Osteocyte (in vitro differentiated cells): Measurements from ENCODE around the gene CLRN1. TPM values are rescaled to one million over a fixed set of nuclear protein-coding genes. Genes with fewer than 3 reads are reported as not detected.

Experiments used
- DNase-seq: peaks from one replicate; pipeline ENCODE4 v3.0.0; 2021; ENCODE audit warnings: mixed read lengths; ENCODE audit not compliant: unreplicated experiment; ENCODE audit errors: extremely low spot score
- H3K27ac Mint-ChIP-seq: one replicate; pipeline ENCODE4 v1.8.0; 2021; ENCODE audit warnings: mild to moderate bottlenecking, mixed read lengths; ENCODE audit not compliant: unreplicated experiment
- H3K27me3 Mint-ChIP-seq: one replicate; pipeline ENCODE4 v1.8.0; 2021; ENCODE audit warnings: mixed read lengths; ENCODE audit not compliant: unreplicated experiment
- H3K36me3 Mint-ChIP-seq: one replicate; pipeline ENCODE4 v1.8.0; 2021; ENCODE audit warnings: mixed read lengths; ENCODE audit not compliant: unreplicated experiment
- H3K4me1 Mint-ChIP-seq: one replicate; pipeline ENCODE4 v1.8.0; 2021; ENCODE audit warnings: mixed read lengths; ENCODE audit not compliant: unreplicated experiment
- H3K4me3 Mint-ChIP-seq: one replicate; pipeline ENCODE4 v1.8.0; 2021; ENCODE audit warnings: mild to moderate bottlenecking, moderate library complexity, mixed read lengths; ENCODE audit not compliant: unreplicated experiment
- H3K9me3 Mint-ChIP-seq: one replicate; pipeline ENCODE4 v1.8.0; 2021; ENCODE audit warnings: mixed read lengths; ENCODE audit not compliant: unreplicated experiment
- total RNA-seq: library from RNA; stranded (reverse); gene quantifications from 2 replicates; pipeline ENCODE4 v1.2.1, GENCODE V29; 2021
- TF ChIP-seq, protein P1 (sequence below): fragments of 200-600 bp; sonication (generic); IDR thresholded peaks from 2 replicates; pipeline ENCODE4 v1.5.0; 2021; ENCODE audit warnings: antibody characterized with exemption, mild to moderate bottlenecking, moderate library complexity

The CLRN1 gene
- total RNA-seq, 1 donor from 2014 or later, result not detected

DNA sequence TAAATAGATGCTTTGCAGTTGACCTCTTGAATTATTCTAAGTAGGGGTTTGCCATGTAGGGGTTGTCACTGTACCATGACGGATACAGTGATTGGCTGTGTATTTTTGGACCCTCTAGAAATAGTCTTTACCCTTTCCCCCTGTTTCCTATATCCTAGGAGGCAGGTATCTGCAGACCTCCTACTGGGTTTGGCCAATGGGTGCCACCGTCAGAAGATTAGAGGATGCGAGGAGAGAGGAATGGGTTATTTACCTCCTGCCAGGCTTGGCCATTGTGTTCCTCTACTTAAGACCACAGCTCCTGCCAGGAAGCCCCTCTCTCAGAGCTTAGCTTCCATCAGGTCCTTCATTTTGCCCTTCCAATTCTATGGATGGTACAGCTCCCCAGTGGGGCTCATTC lies 40.2 kb upstream of the CLRN1 start:
- Mint-ChIP-seq H3K4me3 (no peak overlapping the region), H3K4me1 (no peaks in the 10 kb centered on the region), H3K27me3 (peaks cover 29% of the 10 kb centered on the region), H3K36me3 (no peaks in the 10 kb centered on the region), H3K9me3 (no peaks in the 10 kb centered on the region), H3K27ac (no peak overlapping the region)
- DNase-seq, result no peak
- TF ChIP-seq, protein P1, sequence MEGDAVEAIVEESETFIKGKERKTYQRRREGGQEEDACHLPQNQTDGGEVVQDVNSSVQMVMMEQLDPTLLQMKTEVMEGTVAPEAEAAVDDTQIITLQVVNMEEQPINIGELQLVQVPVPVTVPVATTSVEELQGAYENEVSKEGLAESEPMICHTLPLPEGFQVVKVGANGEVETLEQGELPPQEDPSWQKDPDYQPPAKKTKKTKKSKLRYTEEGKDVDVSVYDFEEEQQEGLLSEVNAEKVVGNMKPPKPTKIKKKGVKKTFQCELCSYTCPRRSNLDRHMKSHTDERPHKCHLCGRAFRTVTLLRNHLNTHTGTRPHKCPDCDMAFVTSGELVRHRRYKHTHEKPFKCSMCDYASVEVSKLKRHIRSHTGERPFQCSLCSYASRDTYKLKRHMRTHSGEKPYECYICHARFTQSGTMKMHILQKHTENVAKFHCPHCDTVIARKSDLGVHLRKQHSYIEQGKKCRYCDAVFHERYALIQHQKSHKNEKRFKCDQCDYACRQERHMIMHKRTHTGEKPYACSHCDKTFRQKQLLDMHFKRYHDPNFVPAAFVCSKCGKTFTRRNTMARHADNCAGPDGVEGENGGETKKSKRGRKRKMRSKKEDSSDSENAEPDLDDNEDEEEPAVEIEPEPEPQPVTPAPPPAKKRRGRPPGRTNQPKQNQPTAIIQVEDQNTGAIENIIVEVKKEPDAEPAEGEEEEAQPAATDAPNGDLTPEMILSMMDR, result no peak

DNA sequence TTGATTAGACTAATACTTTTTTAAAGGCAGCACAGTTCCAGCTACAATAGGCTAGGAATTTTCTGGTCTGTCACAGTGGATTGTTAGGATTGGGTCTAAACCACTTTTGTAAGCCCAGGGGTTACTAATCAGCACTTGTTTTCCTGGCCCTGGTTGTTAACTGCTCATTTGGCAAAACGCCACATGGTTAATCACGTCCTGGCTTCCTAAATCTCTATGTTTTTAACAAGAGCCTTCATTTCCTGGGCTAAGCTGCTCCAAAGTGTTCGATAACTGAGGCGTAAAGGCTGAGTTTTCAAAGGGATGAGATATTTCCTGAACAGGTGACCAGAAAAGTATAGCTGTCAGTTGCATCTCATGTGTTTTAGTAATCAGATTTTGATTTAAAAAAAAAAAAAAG lies 38.9 kb upstream of the CLRN1 start:
- TF ChIP-seq, protein P1, result no peak
- DNase-seq, result no peak
- Mint-ChIP-seq H3K27me3 (peaks cover 33% of the 10 kb centered on the region), H3K9me3 (no peaks in the 10 kb centered on the region), H3K36me3 (no peaks in the 10 kb centered on the region), H3K27ac (no peak overlapping the region), H3K4me3 (no peak overlapping the region), H3K4me1 (no peaks in the 10 kb centered on the region)

DNA sequence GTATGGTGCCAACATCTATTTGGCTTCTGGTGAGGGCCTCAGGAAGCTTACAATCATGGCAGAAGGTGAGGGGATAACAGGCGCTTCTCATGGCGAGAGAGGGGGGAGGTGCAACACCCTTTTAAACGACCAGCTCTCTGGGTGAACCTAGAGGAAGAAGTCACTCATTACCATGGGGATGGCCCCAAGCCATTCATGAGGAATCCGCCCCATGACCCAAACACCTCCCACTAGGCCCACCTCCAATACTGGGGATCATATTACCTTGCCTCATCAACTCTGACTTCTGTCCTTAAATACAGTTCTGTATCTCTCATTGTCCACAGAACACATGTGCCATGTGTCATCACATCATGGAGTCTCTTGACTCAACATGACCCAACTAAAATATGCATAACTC lies 37.5 kb upstream of the CLRN1 start:
- H3K4me1 Mint-ChIP-seq, result no peaks in the 10 kb centered on the region
- no peaks in the 10 kb centered on the region for H3K9me3 Mint-ChIP-seq
- H3K36me3 Mint-ChIP-seq, result no peaks in the 10 kb centered on the region
- TF ChIP-seq, protein P1, result no peak
- H3K4me3 Mint-ChIP-seq, result no peak overlapping the region
- peaks cover 32% of the 10 kb centered on the region for H3K27me3 Mint-ChIP-seq
- H3K27ac Mint-ChIP-seq, result no peak overlapping the region
- no peak for DNase-seq

DNA sequence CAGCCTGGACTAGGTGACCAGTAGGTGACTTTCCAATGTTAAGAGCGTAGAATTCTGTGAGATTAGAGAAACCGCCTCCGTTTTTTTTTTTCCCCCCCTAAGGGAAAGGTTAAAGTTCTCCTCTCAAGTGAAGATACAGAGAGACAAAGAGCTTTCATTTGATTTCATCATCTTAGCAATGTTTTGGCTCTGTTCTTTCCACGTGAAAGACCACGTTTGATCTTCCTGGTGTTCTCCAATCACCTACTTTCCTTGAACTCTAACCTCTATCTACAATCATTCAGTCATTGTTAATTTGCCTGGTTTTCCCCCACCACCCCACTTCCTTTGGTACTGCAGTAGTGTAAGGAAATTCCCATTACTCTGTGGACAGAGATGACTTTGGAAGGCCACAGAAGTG lies 36.9 kb upstream of the CLRN1 start:
- Mint-ChIP-seq H3K9me3 (no peaks in the 10 kb centered on the region), H3K27ac (no peak overlapping the region), H3K36me3 (no peaks in the 10 kb centered on the region), H3K27me3 (peaks cover 32% of the 10 kb centered on the region), H3K4me1 (no peaks in the 10 kb centered on the region), H3K4me3 (no peak overlapping the region)
- TF ChIP-seq, protein P1, result no peak
- DNase-seq, result no peak

DNA sequence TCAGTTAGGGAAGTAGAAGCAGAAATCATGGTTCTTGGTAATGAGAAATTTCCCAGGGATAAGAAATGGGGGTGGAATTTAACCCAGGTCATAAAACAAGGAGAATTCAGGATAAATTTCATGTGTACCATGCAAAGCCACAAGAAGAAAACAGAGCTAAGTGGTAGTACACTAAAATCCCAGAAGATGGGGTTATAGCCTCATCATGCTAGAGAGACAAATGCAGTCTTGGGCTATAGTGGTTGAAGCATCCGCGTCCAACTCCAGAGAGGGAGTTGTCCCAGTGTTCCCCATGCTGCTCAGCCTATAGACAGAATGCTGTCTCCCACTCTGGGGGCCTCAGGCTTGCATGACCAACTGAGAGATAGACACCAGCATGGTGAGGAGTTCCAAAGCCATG lies 36.2 kb upstream of the CLRN1 start:
- TF ChIP-seq, protein P1, result peak; percentile 73
- H3K27ac Mint-ChIP-seq, result no peak overlapping the region
- peaks cover 32% of the 10 kb centered on the region for H3K27me3 Mint-ChIP-seq
- no peaks in the 10 kb centered on the region for H3K9me3 Mint-ChIP-seq
- DNase-seq, result no peak
- no peaks in the 10 kb centered on the region for H3K4me1 Mint-ChIP-seq
- H3K4me3 Mint-ChIP-seq, result no peak overlapping the region
- H3K36me3 Mint-ChIP-seq, result no peaks in the 10 kb centered on the region
